Measurements from ENCODE around the gene DSPP. TPM values are rescaled to one million over a fixed set of nuclear protein-coding genes. Genes with fewer than 3 reads are reported as not detected.

Gene DSPP
- total and polyA plus RNA-seq, 2 of the 4 experiments (the other 2 are of a cell fraction) = not detected

Other genes with a start within 250 kb of the DSPP start
- gene HSD17B11, start 217.3 kb upstream of the DSPP start, total RNA-seq (2012; rRNA removed) = 11.3 and 28.6 TPM in 2 replicates
- 8.4 and 12.0 TPM in 2 replicates for gene HSD17B11, start 217.3 kb upstream of the DSPP start, polyA plus RNA-seq (2012; rRNA removed)
- gene NUDT9, start 186.0 kb upstream of the DSPP start, total RNA-seq (2012; rRNA removed) = 10.0 and 14.2 TPM in 2 replicates
- 19.3 and 23.5 TPM in 2 replicates for gene NUDT9, start 186.0 kb upstream of the DSPP start, polyA plus RNA-seq (2012; rRNA removed)
- not detected in 2 replicates for gene SPARCL1, start 79.2 kb upstream of the DSPP start, total RNA-seq (2012; rRNA removed)
- not detected in 2 replicates for gene SPARCL1, start 79.2 kb upstream of the DSPP start, polyA plus RNA-seq (2012; rRNA removed)
- not detected in 2 replicates for gene DMP1, start 41.8 kb downstream of the DSPP start, total RNA-seq (2012; rRNA removed)
- gene DMP1, start 41.8 kb downstream of the DSPP start, polyA plus RNA-seq (2012; rRNA removed) = not detected in 2 replicates
- not detected in 2 replicates for gene IBSP, start 191.0 kb downstream of the DSPP start, total RNA-seq (2012; rRNA removed)
- not detected in 2 replicates for gene IBSP, start 191.0 kb downstream of the DSPP start, polyA plus RNA-seq (2012; rRNA removed)
- not detected in 2 replicates for gene MEPE, start 224.4 kb downstream of the DSPP start, total RNA-seq (2012; rRNA removed)
- not detected in 2 replicates for gene MEPE, start 224.4 kb downstream of the DSPP start, polyA plus RNA-seq (2012; rRNA removed)